Naive thymus-derived CD4-positive, alpha-beta T cell (primary cell): ENCODE data around the gene CACHD1. TPM values are rescaled to one million over a fixed set of nuclear protein-coding genes. Genes with fewer than 3 reads are reported as not detected.
"Not testable (repeated sequence)": the region's sequence is repeated elsewhere in the genome, so short reads cannot be mapped to it uniquely, and the experiment has no call there.

Experiments
- ATAC-seq: fragments of 150-1000 bp; cut with Tn5 transposase; 2 replicates; pipeline ENCODE4 v1.10.0; 2021; ENCODE audit warnings: mild to moderate bottlenecking, moderate library complexity
- CTCF ChIA-PET: fragments of 350-600 bp; sonication (Branson Sonifier 250); formaldehyde crosslinking; loops from one replicate; lab custom pipeline; 2021; ENCODE audit warnings: antibody characterized with exemption; lab: Charles Lee
- POLR2A ChIA-PET: fragments of 350-600 bp; sonication (Branson Sonifier 250); formaldehyde crosslinking; loops from one replicate; lab custom pipeline; 2021; ENCODE audit warnings: antibody characterized with exemption, inconsistent platforms; lab: Charles Lee
- DNase-seq, 9 donors: peaks; one replicate each; pipeline versions ENCODE4 v3.0.0 to v3.0.0-alpha.2; 2020 to 2022; ENCODE audit warnings: mixed read lengths in 1 of 9
- H3K27ac ChIP-seq: one replicate; pipeline ENCODE4 v1.7.0; 2013; ENCODE audit warnings: mild to moderate bottlenecking, low read depth, low read length, moderate library complexity
- H3K27me3 ChIP-seq, 2 donors: one replicate each; pipeline ENCODE4 v1.7.0; 2013; ENCODE audit warnings: low read length in 2 of 2, mild to moderate bottlenecking in 2 of 2, moderate library complexity in 2 of 2; ENCODE audit not compliant: control insufficient read depth in 2 of 2, insufficient read depth in 2 of 2
- H3K36me3 ChIP-seq, 3 experiments: 1 replicate in 2 of 3; 2 replicates in 1 of 3; pipeline ENCODE4 v1.7.0; 2013; ENCODE audit warnings: low read length in 3 of 3, mild to moderate bottlenecking in 3 of 3, moderate library complexity in 1 of 3; ENCODE audit not compliant: insufficient read depth in 3 of 3, control insufficient read depth in 2 of 3
- H3K4me1 ChIP-seq, 2 donors: one replicate each; pipeline ENCODE4 v1.7.0; 2013; ENCODE audit warnings: low read length in 2 of 2, mild to moderate bottlenecking in 2 of 2, moderate library complexity in 1 of 2; ENCODE audit not compliant: control insufficient read depth in 2 of 2, insufficient read depth in 2 of 2
- H3K4me3 ChIP-seq: 2 replicates; pipeline ENCODE4 v1.7.0; 2013; ENCODE audit warnings: mild to moderate bottlenecking, low read length
- H3K9me3 ChIP-seq, 3 experiments: 1 replicate in 2 of 3; 2 replicates in 1 of 3; pipeline ENCODE4 v1.7.0; 2013; ENCODE audit warnings: low read length in 3 of 3; ENCODE audit not compliant: control insufficient read depth in 2 of 3
- H3K27ac Mint-ChIP-seq, 9 donors: one replicate each; pipeline ENCODE4 v1.8.0; 2020 to 2022; ENCODE audit warnings: mixed read lengths in 9 of 9, mild to moderate bottlenecking in 8 of 9, moderate library complexity in 5 of 9, inconsistent platforms in 2 of 9
- H3K27me3 Mint-ChIP-seq, 5 donors: one replicate each; pipeline ENCODE4 v1.8.0; 2021 to 2022; ENCODE audit warnings: mixed read lengths in 5 of 5, mild to moderate bottlenecking in 1 of 5
- H3K36me3 Mint-ChIP-seq, 5 donors: one replicate each; pipeline ENCODE4 v1.8.0; 2020 to 2022; ENCODE audit warnings: mixed read lengths in 5 of 5, mild to moderate bottlenecking in 3 of 5, inconsistent platforms in 1 of 5
- H3K4me1 Mint-ChIP-seq, 7 donors: one replicate each; pipeline ENCODE4 v1.8.0; 2020 to 2022; ENCODE audit warnings: mixed read lengths in 7 of 7, mild to moderate bottlenecking in 3 of 7, inconsistent platforms in 1 of 7
- H3K4me3 Mint-ChIP-seq, 10 donors: one replicate each; pipeline ENCODE4 v1.8.0; 2020 to 2022; ENCODE audit warnings: mild to moderate bottlenecking in 10 of 10, mixed read lengths in 10 of 10, moderate library complexity in 6 of 10, inconsistent platforms in 2 of 10
- H3K9me3 Mint-ChIP-seq, 11 donors: one replicate each; pipeline ENCODE4 v1.8.0; 2020 to 2022; ENCODE audit warnings: mixed read lengths in 11 of 11, mild to moderate bottlenecking in 4 of 11, inconsistent platforms in 1 of 11, moderate library complexity in 1 of 11
- intact Hi-C, 2 donors: fragments of 100-400 bp; cut with micrococcal nuclease; formaldehyde crosslinking; loops; one replicate each; pipeline ENCODE4 v1.15.1; 2023
- polyA plus RNA-seq, 2 donors: library from polyadenylated mRNA; unstranded; fragments of 300-500 nt; fragmentation: Illumina TruSeq; gene quantifications; one replicate each; pipeline ENCODE4 v1.2.3, GENCODE V29; 2021
- total RNA-seq, 6 experiments: library from RNA in 5 of 6; stranded (reverse) in 5 of 6; gene quantifications; 1 replicate in 5 of 6; 2 replicates in 1 of 6; pipeline ENCODE4 v1.2.3 and lab custom pipeline; 2021 to 2026

CACHD1 gene
- total and polyA plus RNA-seq, 7 experiments from 2014 or later = 0.15 to 9.0 (median 3.4) TPM

GRCh38 chr1:64701071-64701470, 231.1 kb downstream of the CACHD1 start:
- CTCF ChIA-PET = interaction anchor here (0.6 to 1.0 kb wide), 2 partner anchors 9 to 14 kb away, joined by 3 read pairs; no protein-coding TSS in a partner anchor
- DNase-seq (no peak), ATAC-seq (no peak)
- Mint-ChIP-seq H3K4me3 (no peak overlapping the region), H3K36me3 (peaks cover 0 to 7% (median 0%) of the 10 kb centered on the region in 5 donors), H3K4me1 (peaks cover 0 to 2% (median 0%) of the 10 kb centered on the region in 7 donors), H3K9me3 (peaks cover 0 to 7% (median 0%) of the 10 kb centered on the region in 11 donors), H3K27ac (no peak overlapping the region), H3K27me3 (peaks cover 0 to 16% (median 10%) of the 10 kb centered on the region in 5 donors)
- Histone ChIP-seq H3K27me3 (no peaks in the 10 kb centered on the region), H3K4me1 (no peaks in the 10 kb centered on the region), H3K4me3 (no peak overlapping the region), H3K36me3 (no peaks in the 10 kb centered on the region), H3K27ac (no peak overlapping the region), H3K9me3 (no peaks in the 10 kb centered on the region)
- POLR2A ChIA-PET = no interaction called here
- intact Hi-C loops = no loop called here

- DNase-seq = no peak
- Histone ChIP-seq H3K27me3 (no peaks in the 10 kb centered on the region), H3K36me3 (no peaks in the 10 kb centered on the region), H3K4me1 (no peaks in the 10 kb centered on the region), H3K9me3 (no peaks in the 10 kb centered on the region), H3K4me3 (no peak overlapping the region), H3K27ac (no peak overlapping the region)
- ChIA-PET POLR2A (no interaction called here), CTCF (interaction anchor here (1.0 kb wide), 1 partner anchor 13 kb away, joined by 3 read pairs; no protein-coding TSS in a partner anchor)
- ATAC-seq = no peak
- Mint-ChIP-seq H3K9me3 (peaks cover 0 to 7% (median 0%) of the 10 kb centered on the region in 11 donors), H3K4me1 (peaks cover 0 to 2% (median 0%) of the 10 kb centered on the region in 7 donors), H3K4me3 (no peak overlapping the region), H3K27me3 (peaks cover 0 to 16% (median 10%) of the 10 kb centered on the region in 5 donors), H3K36me3 (peaks cover 0 to 7% (median 0%) of the 10 kb centered on the region in 5 donors), H3K27ac (no peak overlapping the region)
- intact Hi-C loops = no loop called here
Observed at GRCh38 chr1:64701886-64702285, 232.0 kb downstream of the CACHD1 start.

- POLR2A ChIA-PET, H3K36me3 ChIP-seq, H3K4me1 Mint-ChIP-seq: not testable (repeated sequence)
Observed at GRCh38 chr1:64702670-64703069, 232.7 kb downstream of the CACHD1 start.

GRCh38 chr1:64703600-64703999, 233.7 kb downstream of the CACHD1 start:
- Mint-ChIP-seq H3K36me3 (peaks cover 0 to 7% (median 0%) of the 10 kb centered on the region in 5 donors), H3K4me1 (peaks cover 0 to 2% (median 0%) of the 10 kb centered on the region in 7 donors), H3K4me3 (no peak overlapping the region), H3K9me3 (peaks cover 0 to 7% (median 0%) of the 10 kb centered on the region in 11 donors), H3K27me3 (peaks cover 0 to 17% (median 11%) of the 10 kb centered on the region in 5 donors), H3K27ac (no peak overlapping the region)
- Histone ChIP-seq H3K36me3 (no peaks in the 10 kb centered on the region), H3K4me3 (no peak overlapping the region), H3K4me1 (no peaks in the 10 kb centered on the region), H3K27ac (no peak overlapping the region), H3K27me3 (no peaks in the 10 kb centered on the region), H3K9me3 (no peaks in the 10 kb centered on the region)
- ATAC-seq (no peak), DNase-seq (no peak)
- POLR2A ChIA-PET = no interaction called here
- intact Hi-C loops = no loop called here
- CTCF ChIA-PET = interaction anchor here (0.6 kb wide), 1 partner anchor 58 kb away, joined by 3 read pairs; no protein-coding TSS in a partner anchor

More at GRCh38 chr1:64702670-64703069, 232.7 kb downstream of the CACHD1 start:
- H3K27me3 ChIP-seq, H3K4me1 ChIP-seq, H3K27ac ChIP-seq, DNase-seq, H3K9me3 Mint-ChIP-seq, H3K36me3 Mint-ChIP-seq, H3K4me3 Mint-ChIP-seq, H3K9me3 ChIP-seq, ATAC-seq, H3K4me3 ChIP-seq, intact Hi-C loops, H3K27ac Mint-ChIP-seq: not testable (repeated sequence)
- H3K27me3 Mint-ChIP-seq = peaks cover 0 to 16% (median 11%) of the 10 kb centered on the region in 5 donors
- CTCF ChIA-PET = interaction anchor here (0.6 kb wide), 1 partner anchor 59 kb away, joined by 3 read pairs; no protein-coding TSS in a partner anchor

- H3K4me1 Mint-ChIP-seq = peaks cover 0 to 2% (median 0%) of the 10 kb centered on the region in 7 donors
- no peaks in the 10 kb centered on the region for H3K36me3 Mint-ChIP-seq
- peaks cover 0 to 7% (median 0%) of the 10 kb centered on the region in 11 donors for H3K9me3 Mint-ChIP-seq
- Histone ChIP-seq H3K4me1 (no peaks in the 10 kb centered on the region), H3K4me3 (no peak overlapping the region), H3K36me3 (no peaks in the 10 kb centered on the region), H3K27ac (no peak overlapping the region), H3K27me3 (no peaks in the 10 kb centered on the region), H3K9me3 (no peaks in the 10 kb centered on the region)
- ATAC-seq = no peak
- H3K27me3 Mint-ChIP-seq = peaks cover 0 to 16% (median 11%) of the 10 kb centered on the region in 5 donors
- no peak overlapping the region for H3K4me3 Mint-ChIP-seq
- H3K27ac Mint-ChIP-seq = no peak overlapping the region
- no peak for DNase-seq
- intact Hi-C loops = no loop called here
- ChIA-PET CTCF (no interaction called here), POLR2A (no interaction called here)
Observed at GRCh38 chr1:64705591-64705990, 235.7 kb downstream of the CACHD1 start.

GRCh38 chr1:64711266-64711665, 241.3 kb downstream of the CACHD1 start:
- Histone ChIP-seq H3K4me3 (no peak overlapping the region), H3K27me3 (no peaks in the 10 kb centered on the region), H3K9me3 (no peaks in the 10 kb centered on the region), H3K36me3 (no peaks in the 10 kb centered on the region), H3K4me1 (no peaks in the 10 kb centered on the region), H3K27ac (no peak overlapping the region)
- H3K27me3 Mint-ChIP-seq = peaks cover 0 to 16% (median 0%) of the 10 kb centered on the region in 5 donors
- ATAC-seq (no peak), DNase-seq (no peak)
- no peak overlapping the region for H3K4me3 Mint-ChIP-seq
- H3K4me1 Mint-ChIP-seq = peaks cover 0 to 2% (median 0%) of the 10 kb centered on the region in 7 donors
- CTCF ChIA-PET = no interaction called here
- intact Hi-C loops = no loop called here
- no peak overlapping the region for H3K27ac Mint-ChIP-seq
- H3K36me3 Mint-ChIP-seq = no peaks in the 10 kb centered on the region
- no peaks in the 10 kb centered on the region for H3K9me3 Mint-ChIP-seq
- POLR2A ChIA-PET = no interaction called here

GRCh38 chr1:64712049-64712448, 242.1 kb downstream of the CACHD1 start:
- no peaks in the 10 kb centered on the region for H3K4me1 ChIP-seq
- Mint-ChIP-seq H3K27me3 (peaks cover 0 to 16% (median 2%) of the 10 kb centered on the region in 5 donors), H3K27ac (no peak overlapping the region), H3K4me3 (no peak overlapping the region), H3K9me3 (peaks cover 0 to 3% (median 0%) of the 10 kb centered on the region in 11 donors), H3K4me1 (peaks cover 0 to 2% (median 0%) of the 10 kb centered on the region in 7 donors), H3K36me3 (no peaks in the 10 kb centered on the region)
- no peak overlapping the region for H3K27ac ChIP-seq
- H3K27me3 ChIP-seq = no peaks in the 10 kb centered on the region
- ChIA-PET CTCF (no interaction called here), POLR2A (interaction anchor here (0.6 kb wide), 1 partner anchor 452 kb away, joined by 3 read pairs; no protein-coding TSS in a partner anchor)
- intact Hi-C loops = no loop called here
- no peaks in the 10 kb centered on the region for H3K36me3 ChIP-seq
- DNase-seq = no peak
- no peak for ATAC-seq
- no peaks in the 10 kb centered on the region for H3K9me3 ChIP-seq
- H3K4me3 ChIP-seq = no peak overlapping the region
